Neural cell (in vitro differentiated cells): ENCODE results near the gene TXNL4B. TPM values are rescaled to one million over a fixed set of nuclear protein-coding genes. Genes with fewer than 3 reads are reported as not detected.

Experiments used
- H2AFZ ChIP-seq: fragments of 200-600, 300-800 bp; sonication (generic), shearing (Covaris generic); 2 replicates; pipeline ENCODE4 v1.6.0; 2014; ENCODE audit warnings: low read depth, mild to moderate bottlenecking, antibody characterized with exemption, low read length, moderate library complexity
- H3F3A ChIP-seq: fragments of 200-600 bp; shearing (Covaris generic); 2 replicates; pipeline ENCODE4 v1.6.1; 2016; ENCODE audit warnings: mild to moderate bottlenecking, moderate library complexity, mixed read lengths, antibody characterized with exemption, low read length; ENCODE audit not compliant: insufficient read depth, poor library complexity, severe bottlenecking
- H3K27ac ChIP-seq: fragments of 200-600, 300-800 bp; sonication (generic), shearing (Covaris generic); 2 replicates; pipeline ENCODE4 v1.5.1; 2014; ENCODE audit warnings: mild to moderate bottlenecking, low read length, moderate library complexity
- H3K27me3 ChIP-seq: fragments of 300-800, 200-600 bp; sonication (generic), shearing (Covaris generic); 2 replicates; pipeline ENCODE4 v1.6.0; 2014; ENCODE audit warnings: mild to moderate bottlenecking, low read depth, low read length, moderate library complexity; ENCODE audit not compliant: insufficient read depth
- H3K36me3 ChIP-seq: fragments of 300-800, 200-600 bp; sonication (generic), shearing (Covaris generic); 2 replicates; pipeline ENCODE4 v1.5.1; 2014; ENCODE audit warnings: mild to moderate bottlenecking, antibody characterized with exemption, low read length, moderate library complexity; ENCODE audit not compliant: insufficient read depth
- H3K4me2 ChIP-seq: fragments of 300-800, 200-600 bp; sonication (generic), shearing (Covaris generic); 2 replicates; pipeline ENCODE4 v1.6.0; 2014; ENCODE audit warnings: mild to moderate bottlenecking, low read length
- H3K4me3 ChIP-seq: fragments of 300-800, 200-600 bp; sonication (generic), shearing (Covaris generic); 2 replicates; pipeline ENCODE4 v1.5.1; 2014; ENCODE audit warnings: mild to moderate bottlenecking, low read length, moderate library complexity
- H3K79me2 ChIP-seq: fragments of 200-600 bp; shearing (Covaris generic); replicated peaks from 2 replicates; pipeline ENCODE4 v1.6.0; 2014; ENCODE audit warnings: mild to moderate bottlenecking, low read length, moderate library complexity; ENCODE audit not compliant: insufficient read depth
- H3K9ac ChIP-seq: fragments of 300-800, 200-600 bp; sonication (generic), shearing (Covaris generic); 2 replicates; pipeline ENCODE4 v1.6.1; 2016; ENCODE audit warnings: mild to moderate bottlenecking, low read length, mixed read lengths
- H3K9me2 ChIP-seq: fragments of 200-600 bp; shearing (Covaris generic); 2 replicates; pipeline ENCODE4 v1.6.1; 2016; ENCODE audit warnings: mild to moderate bottlenecking, low read length, mixed read lengths; ENCODE audit not compliant: insufficient read depth
- H3K9me3 ChIP-seq: fragments of 200-600, 300-800 bp; sonication (generic), shearing (Covaris generic); 2 replicates; pipeline ENCODE4 v1.6.1; 2016; ENCODE audit warnings: mild to moderate bottlenecking, mixed run types, low read length, moderate library complexity, mixed read lengths
- H4K20me1 ChIP-seq: fragments of 200-600 bp; shearing (Covaris generic); 2 replicates; pipeline ENCODE4 v1.6.1; 2016; ENCODE audit warnings: mild to moderate bottlenecking, mixed run types; ENCODE audit not compliant: insufficient read depth
- EP300 ChIP-seq: fragments of 450-650 bp; conservative IDR thresholded peaks from 2 replicates; pipeline ENCODE4 v1.6.1; 2014; ENCODE audit warnings: antibody characterized with exemption, mild to moderate bottlenecking, moderate library complexity; ENCODE audit not compliant: poor library complexity, severe bottlenecking
- EZH2 ChIP-seq: fragments of 200-600, 300-800 bp; shearing (Covaris generic), sonication (generic); IDR thresholded peaks from 2 replicates; pipeline ENCODE4 v1.6.1; 2014; ENCODE audit warnings: antibody characterized with exemption, low read length, borderline replicate concordance, mild to moderate bottlenecking; ENCODE audit not compliant: insufficient read depth, poor library complexity, severe bottlenecking
- MXI1 ChIP-seq: fragments of 450-650 bp; conservative IDR thresholded peaks from 2 replicates; pipeline ENCODE4 v1.6.1; 2014; ENCODE audit warnings: antibody characterized with exemption, mild to moderate bottlenecking; ENCODE audit not compliant: poor library complexity, severe bottlenecking
- POLR2AphosphoS5 ChIP-seq: IDR thresholded peaks from 2 replicates; pipeline ENCODE4 v1.6.1; 2012
- RAD21 ChIP-seq: fragments of 450-650 bp; conservative IDR thresholded peaks from 2 replicates; pipeline ENCODE4 v1.6.1; 2014; ENCODE audit warnings: antibody characterized with exemption, mild to moderate bottlenecking, moderate library complexity
- SMC3 ChIP-seq: fragments of 450-650 bp; conservative IDR thresholded peaks from 2 replicates; pipeline ENCODE4 v1.6.1; 2014; ENCODE audit warnings: antibody characterized with exemption, mild to moderate bottlenecking, moderate library complexity; ENCODE audit not compliant: poor library complexity
- TAF1 ChIP-seq: IDR thresholded peaks from 2 replicates; pipeline ENCODE4 v1.6.1; 2012; ENCODE audit warnings: low read depth
- polyA plus RNA-seq: library from polyadenylated mRNA; depleted of rRNA; stranded (reverse); fragments of >200 nt; gene quantifications from 2 replicates; pipeline ENCODE4 v1.2.3, GENCODE V29; 2014
- TF ChIP-seq, protein P1 (sequence below): IDR thresholded peaks from 2 replicates; pipeline ENCODE4 v1.6.1; 2012; ENCODE audit warnings: borderline replicate concordance
- TF ChIP-seq, protein P2 (sequence below): fragments of 450-650 bp; IDR thresholded peaks from 2 replicates; pipeline ENCODE4 v1.5.1; 2014; ENCODE audit warnings: antibody characterized with exemption, mild to moderate bottlenecking, moderate library complexity; ENCODE audit not compliant: poor library complexity, severe bottlenecking

The TXNL4B gene
- polyA plus RNA-seq, 1 donor from 2014 or later = 26.2 TPM

DNA sequence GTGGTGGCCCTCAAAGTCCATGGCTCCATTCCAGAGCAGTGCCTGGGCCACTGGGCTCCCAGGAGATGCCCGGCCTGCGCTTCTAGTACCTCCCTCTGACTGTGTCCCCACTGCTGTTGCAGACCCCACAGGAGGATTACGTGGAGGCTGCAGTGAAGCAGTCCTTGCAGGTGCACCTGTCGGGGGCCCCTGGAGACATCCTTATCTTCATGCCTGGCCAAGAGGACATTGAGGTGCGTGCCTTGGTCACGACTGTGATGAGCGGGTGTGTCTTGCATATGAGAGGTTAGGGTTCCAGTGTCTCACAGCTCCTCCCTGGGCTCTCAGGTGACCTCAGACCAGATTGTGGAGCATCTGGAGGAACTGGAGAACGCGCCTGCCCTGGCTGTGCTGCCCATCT, 11.5 kb upstream of the TXNL4B start:
- no peaks in the 10 kb centered on the region for H3K27me3 ChIP-seq
- H3K27ac ChIP-seq = no peak overlapping the region
- TF ChIP-seq MXI1 (no peak), TAF1 (no peak)
- TF ChIP-seq, protein P1, sequence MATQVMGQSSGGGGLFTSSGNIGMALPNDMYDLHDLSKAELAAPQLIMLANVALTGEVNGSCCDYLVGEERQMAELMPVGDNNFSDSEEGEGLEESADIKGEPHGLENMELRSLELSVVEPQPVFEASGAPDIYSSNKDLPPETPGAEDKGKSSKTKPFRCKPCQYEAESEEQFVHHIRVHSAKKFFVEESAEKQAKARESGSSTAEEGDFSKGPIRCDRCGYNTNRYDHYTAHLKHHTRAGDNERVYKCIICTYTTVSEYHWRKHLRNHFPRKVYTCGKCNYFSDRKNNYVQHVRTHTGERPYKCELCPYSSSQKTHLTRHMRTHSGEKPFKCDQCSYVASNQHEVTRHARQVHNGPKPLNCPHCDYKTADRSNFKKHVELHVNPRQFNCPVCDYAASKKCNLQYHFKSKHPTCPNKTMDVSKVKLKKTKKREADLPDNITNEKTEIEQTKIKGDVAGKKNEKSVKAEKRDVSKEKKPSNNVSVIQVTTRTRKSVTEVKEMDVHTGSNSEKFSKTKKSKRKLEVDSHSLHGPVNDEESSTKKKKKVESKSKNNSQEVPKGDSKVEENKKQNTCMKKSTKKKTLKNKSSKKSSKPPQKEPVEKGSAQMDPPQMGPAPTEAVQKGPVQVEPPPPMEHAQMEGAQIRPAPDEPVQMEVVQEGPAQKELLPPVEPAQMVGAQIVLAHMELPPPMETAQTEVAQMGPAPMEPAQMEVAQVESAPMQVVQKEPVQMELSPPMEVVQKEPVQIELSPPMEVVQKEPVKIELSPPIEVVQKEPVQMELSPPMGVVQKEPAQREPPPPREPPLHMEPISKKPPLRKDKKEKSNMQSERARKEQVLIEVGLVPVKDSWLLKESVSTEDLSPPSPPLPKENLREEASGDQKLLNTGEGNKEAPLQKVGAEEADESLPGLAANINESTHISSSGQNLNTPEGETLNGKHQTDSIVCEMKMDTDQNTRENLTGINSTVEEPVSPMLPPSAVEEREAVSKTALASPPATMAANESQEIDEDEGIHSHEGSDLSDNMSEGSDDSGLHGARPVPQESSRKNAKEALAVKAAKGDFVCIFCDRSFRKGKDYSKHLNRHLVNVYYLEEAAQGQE = no peak
- TF ChIP-seq, protein P2, sequence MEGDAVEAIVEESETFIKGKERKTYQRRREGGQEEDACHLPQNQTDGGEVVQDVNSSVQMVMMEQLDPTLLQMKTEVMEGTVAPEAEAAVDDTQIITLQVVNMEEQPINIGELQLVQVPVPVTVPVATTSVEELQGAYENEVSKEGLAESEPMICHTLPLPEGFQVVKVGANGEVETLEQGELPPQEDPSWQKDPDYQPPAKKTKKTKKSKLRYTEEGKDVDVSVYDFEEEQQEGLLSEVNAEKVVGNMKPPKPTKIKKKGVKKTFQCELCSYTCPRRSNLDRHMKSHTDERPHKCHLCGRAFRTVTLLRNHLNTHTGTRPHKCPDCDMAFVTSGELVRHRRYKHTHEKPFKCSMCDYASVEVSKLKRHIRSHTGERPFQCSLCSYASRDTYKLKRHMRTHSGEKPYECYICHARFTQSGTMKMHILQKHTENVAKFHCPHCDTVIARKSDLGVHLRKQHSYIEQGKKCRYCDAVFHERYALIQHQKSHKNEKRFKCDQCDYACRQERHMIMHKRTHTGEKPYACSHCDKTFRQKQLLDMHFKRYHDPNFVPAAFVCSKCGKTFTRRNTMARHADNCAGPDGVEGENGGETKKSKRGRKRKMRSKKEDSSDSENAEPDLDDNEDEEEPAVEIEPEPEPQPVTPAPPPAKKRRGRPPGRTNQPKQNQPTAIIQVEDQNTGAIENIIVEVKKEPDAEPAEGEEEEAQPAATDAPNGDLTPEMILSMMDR = no peak
- no peak overlapping the region for H2AFZ ChIP-seq
- H3K4me2 ChIP-seq = no peak overlapping the region
- H4K20me1 ChIP-seq = no peaks in the 10 kb centered on the region
- H3K9me2 ChIP-seq = no peaks in the 10 kb centered on the region
- H3K9ac ChIP-seq = no peak overlapping the region
- H3K79me2 ChIP-seq = no peaks in the 10 kb centered on the region
- H3F3A ChIP-seq = no peaks in the 10 kb centered on the region
- no peak overlapping the region for H3K4me3 ChIP-seq
- peaks cover 14% of the 10 kb centered on the region for H3K36me3 ChIP-seq
- H3K9me3 ChIP-seq = no peaks in the 10 kb centered on the region

DNA sequence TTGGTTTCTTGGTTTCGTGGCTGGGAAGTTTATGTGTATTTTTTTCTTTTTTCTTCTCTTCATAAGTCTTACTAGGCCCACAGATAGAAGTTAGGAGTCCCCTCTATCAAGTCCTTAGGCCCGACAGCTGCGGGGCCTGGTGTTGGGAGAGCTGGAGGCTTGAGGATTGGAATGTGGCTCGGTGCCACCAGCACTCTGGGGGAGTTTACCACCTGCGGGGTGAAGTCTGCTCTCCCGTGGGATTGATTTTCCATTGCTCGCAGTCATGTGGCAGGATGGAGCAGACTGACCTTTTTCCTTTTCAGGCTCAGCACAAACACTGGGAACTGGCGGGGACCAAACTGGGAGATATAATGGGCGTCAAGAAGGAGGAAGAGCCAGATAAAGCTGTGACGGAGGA, 7.8 kb upstream of the TXNL4B start:
- Histone ChIP-seq H3K79me2 (peaks cover 4% of the 10 kb centered on the region), H3K27me3 (no peaks in the 10 kb centered on the region), H3K36me3 (peaks cover 7% of the 10 kb centered on the region), H3K4me2 (no peak overlapping the region), H3K9ac (no peak overlapping the region), H3K9me2 (no peaks in the 10 kb centered on the region), H4K20me1 (no peaks in the 10 kb centered on the region), H3K27ac (no peak overlapping the region), H3F3A (no peaks in the 10 kb centered on the region), H2AFZ (no peak overlapping the region), H3K4me3 (no peak overlapping the region), H3K9me3 (no peaks in the 10 kb centered on the region)
- TF ChIP-seq SMC3 = no peak
- TF ChIP-seq EP300 = no peak
- no peak for TF ChIP-seq MXI1
- no peak for TF ChIP-seq RAD21
- TF ChIP-seq EZH2 = no peak
- no peak for TF ChIP-seq POLR2AphosphoS5
- TF ChIP-seq, protein P2 = no peak
- TF ChIP-seq TAF1 = no peak
- TF ChIP-seq, protein P1 = no peak
